Measurements from ENCODE around the gene POLG.
"Not testable (repeated sequence)": the region's sequence is repeated elsewhere in the genome, so short reads cannot be mapped to it uniquely, and the experiment has no call there.

The POLG gene

DNA sequence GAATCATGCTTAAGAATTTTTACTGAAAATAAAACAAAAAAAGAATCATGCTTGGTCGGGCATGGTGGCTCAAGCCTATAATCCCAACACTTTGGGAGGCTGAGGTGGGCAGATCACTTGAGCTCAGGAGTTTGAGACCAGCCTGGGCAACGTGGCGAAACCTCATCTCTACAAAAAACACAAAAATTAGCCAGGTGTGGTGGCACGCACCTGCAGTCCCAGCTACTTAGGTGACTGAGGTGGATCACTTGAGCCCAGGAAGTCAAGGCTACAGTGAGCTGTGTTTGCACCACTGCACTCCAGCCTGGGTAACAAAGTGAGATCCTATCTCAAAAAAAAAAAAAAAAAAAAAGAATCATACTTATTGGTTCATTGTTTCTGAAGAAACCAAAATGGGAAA is 57.3 kb downstream of the POLG start:
- DNase-seq, result not testable (repeated sequence)

All from left hindlimb (tissue), 1 donor.